Karpas-422 (cell line): Measurements from ENCODE around the gene CYFIP1. TPM values are rescaled to one million over a fixed set of nuclear protein-coding genes. Genes with fewer than 3 reads are reported as not detected.

Source experiments
- DNase-seq: peaks from one replicate; pipeline ENCODE4 v3.0.0-alpha.2; 2015
- H2AFZ ChIP-seq: fragments of 200-600 bp; sonication (generic); 2 replicates; pipeline ENCODE4 v1.6.1; 2014; ENCODE audit warnings: antibody characterized with exemption, low read length, mixed read lengths
- H3K27ac ChIP-seq: fragments of 200-600 bp; sonication (generic); 2 replicates; pipeline ENCODE4 v1.5.1; 2014; ENCODE audit warnings: mild to moderate bottlenecking, low read length, moderate library complexity
- H3K27me3 ChIP-seq: fragments of 200-600 bp; sonication (generic); 2 replicates; pipeline ENCODE4 v1.6.1; 2014; ENCODE audit warnings: low read length, mixed read lengths
- H3K36me3 ChIP-seq: fragments of 200-600 bp; sonication (generic); 2 replicates; pipeline ENCODE4 v1.6.1; 2014; ENCODE audit warnings: low read length, mixed read lengths; ENCODE audit not compliant: insufficient read depth
- H3K4me1 ChIP-seq: fragments of 200-600 bp; sonication (generic); 2 replicates; pipeline ENCODE4 v1.6.1; 2014; ENCODE audit warnings: mild to moderate bottlenecking, low read length, mixed read lengths
- H3K4me2 ChIP-seq: fragments of 200-600 bp; sonication (generic); 2 replicates; pipeline ENCODE4 v1.6.1; 2014; ENCODE audit warnings: low read length, low read depth, mild to moderate bottlenecking; ENCODE audit not compliant: poor library complexity, severe bottlenecking
- H3K4me3 ChIP-seq: fragments of 200-600 bp; sonication (generic); 2 replicates; pipeline ENCODE4 v1.5.1; 2014; ENCODE audit warnings: mild to moderate bottlenecking, antibody characterized with exemption, low read length, mixed read lengths
- H3K79me2 ChIP-seq: fragments of 200-600 bp; sonication (generic); 2 replicates; pipeline ENCODE4 v1.6.1; 2014; ENCODE audit warnings: mild to moderate bottlenecking, low read length, mixed read lengths
- H3K9ac ChIP-seq: fragments of 200-600 bp; sonication (generic); 2 replicates; pipeline ENCODE4 v1.6.0; 2014; ENCODE audit warnings: low read length
- H3K9me2 ChIP-seq: fragments of 200-600 bp; sonication (generic), shearing (Covaris generic); replicated peaks from 2 replicates; pipeline ENCODE4 v1.6.0; 2014; ENCODE audit warnings: mild to moderate bottlenecking, low read length, moderate library complexity; ENCODE audit not compliant: insufficient read depth
- H3K9me3 ChIP-seq: fragments of 300-700, 200-600 bp; sonication (generic); 2 replicates; pipeline ENCODE4 v1.6.1; 2014; ENCODE audit warnings: low read length, mixed read lengths
- H4K20me1 ChIP-seq: fragments of 200-600 bp; sonication (generic); 2 replicates; pipeline ENCODE4 v1.6.1; 2014; ENCODE audit warnings: mild to moderate bottlenecking, antibody characterized with exemption, low read length, low read depth; ENCODE audit not compliant: insufficient read depth
- total RNA-seq: library from RNA; depleted of rRNA; stranded (reverse); fragments of >200 nt; shearing (Covaris generic); gene quantifications from 2 replicates; pipeline ENCODE4 v1.2.3, GENCODE V29; 2014; ENCODE audit warnings: low replicate concordance

CYFIP1 gene
- total RNA-seq, 1 experiment from 2014 or later = 0.04 TPM

- no peaks in the 10 kb centered on the region for H3K4me1 ChIP-seq
- H3K79me2 ChIP-seq = no peaks in the 10 kb centered on the region
- no peak overlapping the region for H3K27ac ChIP-seq
- H4K20me1 ChIP-seq = no peaks in the 10 kb centered on the region
- no peak overlapping the region for H3K4me3 ChIP-seq
- peaks cover 12% of the 10 kb centered on the region for H3K36me3 ChIP-seq
- H3K4me2 ChIP-seq = no peak overlapping the region
- H3K9me3 ChIP-seq = no peaks in the 10 kb centered on the region
- no peak overlapping the region for H3K9ac ChIP-seq
- no peaks in the 10 kb centered on the region for H3K9me2 ChIP-seq
- no peaks in the 10 kb centered on the region for H3K27me3 ChIP-seq
- H2AFZ ChIP-seq = no peak overlapping the region
- DNase-seq = no peak
Measured at GRCh38 chr15:22872936-22873701, 107.0 kb downstream of the CYFIP1 start.

- no peaks in the 10 kb centered on the region for H3K9me3 ChIP-seq
- H3K4me1 ChIP-seq = no peaks in the 10 kb centered on the region
- H2AFZ ChIP-seq = no peak overlapping the region
- no peaks in the 10 kb centered on the region for H3K27me3 ChIP-seq
- H3K4me2 ChIP-seq = no peak overlapping the region
- H4K20me1 ChIP-seq = no peaks in the 10 kb centered on the region; the same call in 1 of the 2 replicates
- H3K36me3 ChIP-seq = peaks cover 26% of the 10 kb centered on the region
- no peak overlapping the region for H3K27ac ChIP-seq
- no peak overlapping the region for H3K4me3 ChIP-seq
- no peak overlapping the region for H3K9ac ChIP-seq
- no peaks in the 10 kb centered on the region for H3K79me2 ChIP-seq
- H3K9me2 ChIP-seq = no peaks in the 10 kb centered on the region
- no peak for DNase-seq
Measured at GRCh38 chr15:22871481-22872086, 108.6 kb downstream of the CYFIP1 start.

GRCh38 chr15:22870865-22871264, 109.3 kb downstream of the CYFIP1 start:
- Histone ChIP-seq H3K9ac (no peak overlapping the region), H3K79me2 (no peaks in the 10 kb centered on the region), H3K9me3 (no peaks in the 10 kb centered on the region), H3K4me2 (no peak overlapping the region), H3K9me2 (no peaks in the 10 kb centered on the region), H3K4me1 (no peaks in the 10 kb centered on the region), H3K27me3 (no peaks in the 10 kb centered on the region), H4K20me1 (no peaks in the 10 kb centered on the region; the same call in 1 of the 2 replicates), H3K27ac (no peak overlapping the region), H3K4me3 (no peak overlapping the region), H3K36me3 (peaks cover 33% of the 10 kb centered on the region), H2AFZ (no peak overlapping the region)
- DNase-seq = no peak

- Histone ChIP-seq H3K9me3 (no peaks in the 10 kb centered on the region), H3K9ac (no peak overlapping the region), H3K4me2 (no peak overlapping the region), H3K4me3 (no peak overlapping the region), H3K79me2 (no peaks in the 10 kb centered on the region), H3K9me2 (no peaks in the 10 kb centered on the region), H4K20me1 (no peaks in the 10 kb centered on the region; the same call in 1 of the 2 replicates), H3K27ac (no peak overlapping the region), H3K27me3 (no peaks in the 10 kb centered on the region), H3K36me3 (peaks cover 39% of the 10 kb centered on the region), H3K4me1 (no peaks in the 10 kb centered on the region), H2AFZ (no peak overlapping the region)
- no peak for DNase-seq
Measured at GRCh38 chr15:22869856-22870255, 110.3 kb downstream of the CYFIP1 start.

GRCh38 chr15:22868928-22869327, 111.2 kb downstream of the CYFIP1 start:
- no peaks in the 10 kb centered on the region for H3K9me2 ChIP-seq
- H2AFZ ChIP-seq = no peak overlapping the region
- no peaks in the 10 kb centered on the region for H3K79me2 ChIP-seq
- DNase-seq = no peak
- no peak overlapping the region for H3K4me3 ChIP-seq
- no peak overlapping the region for H3K4me2 ChIP-seq
- H3K36me3 ChIP-seq = peaks cover 43% of the 10 kb centered on the region
- no peak overlapping the region for H3K9ac ChIP-seq
- H3K4me1 ChIP-seq = no peaks in the 10 kb centered on the region
- no peak overlapping the region for H3K27ac ChIP-seq
- H3K27me3 ChIP-seq = no peaks in the 10 kb centered on the region
- no peaks in the 10 kb centered on the region; the same call in 1 of the 2 replicates for H4K20me1 ChIP-seq
- H3K9me3 ChIP-seq = no peaks in the 10 kb centered on the region

GRCh38 chr15:22868495-22868894, 111.7 kb downstream of the CYFIP1 start:
- H3K9me3 ChIP-seq = no peaks in the 10 kb centered on the region
- DNase-seq = no peak
- no peaks in the 10 kb centered on the region for H3K4me1 ChIP-seq
- H4K20me1 ChIP-seq = peaks cover 2% of the 10 kb centered on the region; the same call in 1 of the 2 replicates
- no peaks in the 10 kb centered on the region for H3K27me3 ChIP-seq
- H3K79me2 ChIP-seq = peaks cover 3% of the 10 kb centered on the region
- H3K9me2 ChIP-seq = no peaks in the 10 kb centered on the region
- H3K4me2 ChIP-seq = no peak overlapping the region
- no peak overlapping the region for H3K4me3 ChIP-seq
- peaks cover 48% of the 10 kb centered on the region for H3K36me3 ChIP-seq
- no peak overlapping the region for H3K9ac ChIP-seq
- H3K27ac ChIP-seq = no peak overlapping the region
- no peak overlapping the region for H2AFZ ChIP-seq

GRCh38 chr15:22867886-22868285, 112.3 kb downstream of the CYFIP1 start:
- H3K4me3 ChIP-seq = no peak overlapping the region
- no peaks in the 10 kb centered on the region for H3K27me3 ChIP-seq
- no peaks in the 10 kb centered on the region for H3K4me1 ChIP-seq
- DNase-seq = no peak
- H4K20me1 ChIP-seq = peaks cover 5% of the 10 kb centered on the region; the same call in 1 of the 2 replicates
- no peak overlapping the region for H3K27ac ChIP-seq
- H3K4me2 ChIP-seq = no peak overlapping the region
- H3K9ac ChIP-seq = no peak overlapping the region
- peaks cover 52% of the 10 kb centered on the region for H3K36me3 ChIP-seq
- H3K79me2 ChIP-seq = peaks cover 7% of the 10 kb centered on the region
- no peaks in the 10 kb centered on the region for H3K9me3 ChIP-seq
- no peaks in the 10 kb centered on the region for H3K9me2 ChIP-seq
- no peak overlapping the region for H2AFZ ChIP-seq

- Histone ChIP-seq H3K27me3 (no peaks in the 10 kb centered on the region), H3K4me3 (no peak overlapping the region), H3K9me3 (no peaks in the 10 kb centered on the region), H4K20me1 (peaks cover 5% of the 10 kb centered on the region; the same call in 1 of the 2 replicates), H3K9me2 (no peaks in the 10 kb centered on the region), H3K9ac (no peak overlapping the region), H3K36me3 (peaks cover 55% of the 10 kb centered on the region), H3K79me2 (peaks cover 17% of the 10 kb centered on the region), H2AFZ (no peak overlapping the region), H3K27ac (no peak overlapping the region), H3K4me1 (no peaks in the 10 kb centered on the region), H3K4me2 (no peak overlapping the region)
- DNase-seq = no peak
Measured at GRCh38 chr15:22866079-22866478, 114.1 kb downstream of the CYFIP1 start.
